Activated T-helper 1 cell treated with anti-CD3 and anti-CD28 coated beads, Interleukin-2, amount 50 U/mL, for 16 hours (primary cell): ENCODE results near the gene PAK4.
"Not testable (repeated sequence)": the region's sequence is repeated elsewhere in the genome, so short reads cannot be mapped to it uniquely, and the experiment has no call there.

ENCODE experiments used
- DNase-seq, 2 donors: peaks; one replicate each; pipeline ENCODE4 v3.0.0-alpha.2; 2020; ENCODE audit warnings: low read depth in 1 of 2, low spot score in 1 of 2

Gene PAK4

DNA sequence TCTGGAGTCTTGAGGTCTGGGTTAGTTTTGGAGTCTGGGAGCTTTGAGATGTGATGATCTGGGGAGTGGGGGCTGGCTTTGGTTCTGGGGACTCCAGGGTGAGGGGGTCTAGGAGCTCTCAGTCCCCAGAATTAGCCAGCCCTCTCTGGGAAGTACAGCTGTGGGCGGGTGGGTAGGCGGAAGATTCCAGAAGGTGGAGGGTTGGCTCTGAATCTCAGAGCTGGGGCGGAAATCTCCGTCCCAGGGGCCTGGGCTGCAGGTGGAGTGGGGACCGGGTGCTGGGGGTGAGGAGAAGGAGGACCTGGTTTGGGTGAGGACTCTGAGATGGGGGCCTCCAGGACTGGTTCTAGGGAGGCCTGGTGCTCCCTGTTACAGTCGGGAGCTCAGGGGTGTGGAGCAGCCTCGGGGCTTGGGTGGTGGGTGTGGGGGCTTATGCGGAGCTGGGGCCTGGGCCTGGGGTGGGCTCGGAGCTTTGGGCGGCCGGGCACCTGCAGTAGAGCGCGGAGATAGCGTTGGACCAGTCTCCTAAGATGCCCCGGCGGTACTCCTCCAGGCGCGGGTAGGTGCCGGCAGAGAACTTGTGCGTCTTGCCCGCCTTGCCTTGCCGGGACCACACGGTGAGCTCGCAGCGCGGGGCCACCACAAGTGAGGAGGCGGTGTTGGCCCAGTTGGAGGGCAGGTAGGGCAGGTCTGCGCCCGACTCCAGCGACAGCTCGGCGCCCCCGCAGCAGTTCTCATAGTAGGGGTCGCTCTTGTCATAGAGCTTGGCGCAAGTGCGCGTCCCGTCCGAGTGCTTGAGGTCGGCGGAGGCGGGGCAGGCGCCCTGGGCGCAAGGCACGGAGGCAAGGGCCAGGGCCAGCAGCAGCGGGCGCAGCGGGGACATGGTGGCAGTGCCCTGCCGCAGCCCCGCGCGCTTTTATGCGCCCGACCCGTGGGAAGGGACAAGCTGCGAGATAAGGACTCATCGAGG is 78.1 kb downstream of the PAK4 start, which contains the start of gene SYCN:
Gene SYCN (minus strand): TSS at position 892 of the 970 bp plus-strand sequence. CDS start 9 bp downstream, at position 883.
- DNase-seq, result no peak

DNA sequence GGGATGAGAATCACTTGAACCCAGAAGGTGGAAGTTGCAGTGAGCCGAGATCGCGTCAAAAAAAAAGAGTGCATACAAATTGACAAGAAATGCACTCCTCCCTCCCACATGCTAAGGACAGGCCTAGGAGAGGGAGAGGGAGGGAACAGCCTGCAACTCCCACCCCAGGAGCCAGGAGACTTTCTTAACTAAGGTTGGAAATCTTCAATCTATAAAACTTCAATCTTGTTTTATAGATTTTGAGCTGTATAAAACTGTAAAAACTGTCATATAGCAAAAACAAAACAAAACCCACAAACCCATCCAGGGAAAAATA is 79.8 kb downstream of the PAK4 start:
- DNase-seq, result no peak

GRCh38 chr19:39206122-39206521 is 80.5 kb downstream of the PAK4 start:
- DNase-seq, result no peak

GRCh38 chr19:39207293-39207836 is 81.8 kb downstream of the PAK4 start:
- no peak for DNase-seq

DNA sequence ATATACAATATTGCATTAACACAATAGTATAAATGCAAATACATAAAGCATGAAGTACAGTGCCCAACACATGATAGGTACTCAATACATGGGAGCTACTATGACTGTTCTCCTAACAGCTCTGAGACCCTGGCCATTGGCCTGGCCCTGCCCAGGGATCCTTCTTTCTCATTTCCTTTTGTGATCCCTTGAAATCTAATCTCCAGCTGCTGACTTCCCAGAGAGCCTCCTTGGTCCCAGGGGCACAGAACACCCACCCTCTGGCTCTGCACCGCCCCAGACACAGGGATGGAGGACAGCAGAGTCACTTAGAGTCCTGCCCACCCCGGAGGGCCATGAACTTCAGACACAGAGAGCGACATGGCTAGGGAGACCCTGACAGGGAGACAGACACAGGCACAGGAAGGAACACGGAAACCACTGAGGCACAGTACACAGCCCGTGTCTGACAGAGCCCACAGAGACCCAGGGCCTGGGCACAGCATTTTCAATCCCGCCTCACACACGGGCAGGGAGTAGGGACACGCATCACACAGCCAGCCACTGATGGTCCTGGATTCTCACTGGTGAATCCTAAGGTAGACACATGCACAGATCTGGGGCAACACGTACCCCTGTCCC is 82.7 kb downstream of the PAK4 start:
- DNase-seq, result no peak

GRCh38 chr19:39209196-39209595 is 83.6 kb downstream of the PAK4 start:
- DNase-seq, result no peak

- DNase-seq, result no peak
Observed at GRCh38 chr19:39211731-39212374, 86.3 kb downstream of the PAK4 start.

DNA sequence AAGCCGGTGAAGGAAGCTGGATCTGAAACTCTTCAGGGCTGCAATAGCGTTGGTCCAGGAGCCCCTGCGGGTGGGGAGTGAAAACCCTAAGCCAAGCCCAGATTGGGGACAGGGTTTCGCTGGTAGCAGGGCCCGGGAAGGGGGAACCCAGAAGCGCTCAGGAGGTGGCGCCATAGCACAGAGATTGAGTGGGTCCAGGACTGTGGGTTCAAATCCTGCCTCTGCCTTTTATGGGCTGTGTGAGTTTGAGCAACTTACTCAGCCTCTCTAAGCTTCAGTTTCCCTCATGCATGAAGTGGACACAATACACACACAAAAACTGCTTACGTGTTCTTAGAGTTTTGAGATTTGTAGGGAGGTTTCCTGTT is 86.8 kb downstream of the PAK4 start:
- DNase-seq, result peak; percentile 20 to 36

DNA sequence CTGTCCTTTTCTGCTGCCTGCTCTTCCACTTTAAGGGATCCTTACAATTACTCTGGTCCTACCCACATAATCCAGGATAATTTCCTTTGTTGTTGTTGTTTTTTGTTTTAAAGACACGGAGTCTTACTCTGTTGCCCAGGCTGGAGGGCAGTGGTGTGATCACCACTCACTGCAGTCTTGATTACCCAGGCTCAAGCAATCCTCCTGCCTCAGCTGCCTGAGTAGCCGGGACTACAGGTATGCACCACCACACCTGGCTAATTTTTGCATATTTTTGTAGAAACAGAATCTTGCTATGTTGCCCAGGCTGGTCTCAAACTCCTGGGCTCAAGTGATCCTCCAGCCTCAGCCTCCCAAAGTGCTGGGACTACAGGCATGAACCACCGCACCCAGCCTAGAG is 89.7 kb downstream of the PAK4 start:
- DNase-seq, result not testable (repeated sequence)

DNA sequence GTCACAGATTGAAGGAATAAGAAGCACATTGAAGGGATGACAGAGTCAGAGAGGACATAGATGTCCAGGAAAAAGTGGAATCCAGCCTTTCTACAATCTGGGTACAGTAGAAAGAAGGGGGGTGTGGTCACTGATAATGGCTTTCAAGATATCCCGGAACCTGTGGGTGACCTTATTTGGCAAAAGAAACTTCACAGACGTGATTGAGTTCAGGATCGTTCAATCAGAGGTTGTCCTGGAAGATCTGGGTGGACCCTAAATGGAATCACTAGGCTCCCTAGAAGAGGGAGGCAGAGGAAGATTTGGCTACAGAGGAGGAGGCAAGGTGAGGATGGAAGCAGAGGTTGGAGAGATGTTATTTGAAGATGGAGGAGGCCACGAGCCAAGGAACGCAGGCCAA is 91.5 kb downstream of the PAK4 start:
- DNase-seq, result no peak

DNA sequence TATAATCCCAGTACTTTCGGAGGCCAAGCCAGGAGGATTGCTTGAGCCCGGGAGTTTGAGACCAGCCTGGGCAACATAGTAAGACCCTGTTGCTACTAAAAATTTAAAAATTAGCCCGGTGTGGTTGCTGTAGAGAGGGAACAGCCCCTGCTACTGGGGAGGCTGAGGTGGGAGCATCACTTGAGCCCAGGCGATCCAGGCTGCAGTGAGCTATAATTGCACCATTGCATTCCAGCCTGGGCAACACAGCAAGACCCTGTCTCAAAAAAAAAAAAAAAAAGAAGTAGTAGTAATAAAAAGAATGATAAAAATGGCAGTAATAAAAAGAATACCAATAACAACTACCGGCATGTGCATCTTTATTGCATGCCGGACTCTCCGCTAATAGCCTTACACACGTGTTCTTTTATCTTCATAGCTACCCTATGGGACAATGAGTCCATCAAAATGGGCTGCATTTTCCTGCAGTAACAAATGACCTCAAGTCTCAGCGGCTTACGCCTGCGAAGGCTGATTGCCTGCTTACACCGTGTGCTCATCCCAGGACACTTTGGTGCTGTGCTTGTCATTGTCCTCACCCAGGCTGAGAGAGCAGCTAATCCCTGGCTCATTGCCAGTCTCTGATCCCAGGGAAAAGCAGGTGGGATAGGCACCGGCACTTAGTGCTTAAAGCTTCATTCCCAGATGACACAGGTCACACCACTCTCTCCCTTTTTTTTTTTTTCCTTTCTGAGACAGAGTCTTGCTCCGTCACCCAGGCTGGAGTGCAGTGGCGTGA is 92.8 kb downstream of the PAK4 start:
- no peak for DNase-seq

GRCh38 chr19:39219108-39219507 is 93.5 kb downstream of the PAK4 start:
- DNase-seq, result not testable (repeated sequence)

DNA sequence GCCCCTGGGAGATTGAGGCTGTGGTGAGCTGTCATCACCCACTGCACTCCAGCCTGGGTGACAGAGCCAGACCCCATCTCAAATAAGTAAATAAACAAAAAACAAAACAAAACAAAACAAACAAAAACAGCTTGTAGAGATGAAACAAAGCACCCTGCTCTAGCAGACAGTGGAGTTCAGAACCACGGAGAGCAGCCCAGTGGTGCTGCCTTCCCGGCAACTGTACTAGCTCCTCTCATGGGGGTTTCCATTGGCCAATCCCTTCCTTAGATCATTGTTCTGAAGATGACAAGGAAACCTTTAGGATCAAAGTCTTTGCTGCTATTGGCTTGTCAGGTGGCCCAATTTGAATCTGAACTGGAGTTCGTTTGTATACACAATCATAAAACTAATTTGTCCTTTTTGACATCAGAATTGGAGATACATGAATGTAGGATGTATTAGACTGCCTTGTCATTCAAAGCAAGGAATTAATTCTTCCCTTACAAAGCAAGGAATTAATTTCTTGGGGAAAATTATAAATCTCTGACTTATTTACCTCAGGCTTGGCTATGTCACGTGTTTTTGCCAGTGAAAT is 98.2 kb downstream of the PAK4 start:
- DNase-seq, result no peak

DNA sequence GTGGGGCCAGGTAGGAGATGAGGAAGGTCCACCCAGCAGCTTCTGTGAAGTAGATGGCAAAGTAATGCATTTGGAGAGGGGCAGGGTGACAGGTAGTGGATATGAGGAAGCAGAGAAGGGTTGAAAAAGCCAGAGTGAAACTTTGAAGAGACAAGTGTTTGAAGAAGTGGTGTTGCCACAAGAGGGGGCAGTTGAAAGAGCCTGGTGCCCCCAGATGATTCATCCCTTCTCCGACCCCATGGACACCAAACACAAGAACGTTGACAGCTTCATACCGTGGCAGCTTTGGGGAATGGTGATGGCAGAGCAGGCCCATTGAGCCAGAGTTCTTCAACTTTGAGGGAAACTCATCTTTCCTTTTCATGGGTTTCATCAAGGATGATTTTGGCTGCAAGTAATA is 99.3 kb downstream of the PAK4 start:
- DNase-seq, result no peak
